ENCODE measurements around the gene FAM120A. TPM values are rescaled to one million over a fixed set of nuclear protein-coding genes. Genes with fewer than 3 reads are reported as not detected.
"Not testable (repeated sequence)": the region's sequence is repeated elsewhere in the genome, so short reads cannot be mapped to it uniquely, and the experiment has no call there.

Gene FAM120A
- total and polyA plus RNA-seq, 2 donors = 40.3 to 56.4 TPM

DNA sequence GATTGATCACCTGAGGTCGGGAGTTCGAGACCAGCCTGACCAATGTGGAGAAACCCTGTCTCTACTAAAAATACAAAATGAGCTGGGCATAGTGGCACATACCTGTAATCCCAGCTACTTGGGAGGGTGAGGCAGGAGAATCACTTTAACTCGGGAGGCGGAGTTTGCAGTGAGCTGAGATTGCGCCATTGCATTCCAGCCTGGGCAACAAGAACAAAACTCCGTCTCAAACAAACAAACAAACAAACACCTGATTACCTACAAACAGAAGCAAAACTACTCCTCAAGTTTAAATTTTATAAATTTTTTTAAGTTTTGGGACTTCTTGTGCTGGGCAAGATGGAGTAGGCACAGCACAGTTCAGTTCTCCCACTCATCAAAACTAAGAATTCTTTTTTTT lies 12.2 kb upstream of the FAM120A start:
- WGBS = over 99% methylated on average over 6 of the region's 6 CpGs
- H3K27me3 ChIP-seq (ENCODE audit: control insufficient read depth in 2 of 2, insufficient read depth in 1 of 2, low read length in 1 of 2); H3K9me3 ChIP-seq (ENCODE audit: control insufficient read depth in 2 of 2, insufficient read depth in 1 of 2, low read length in 1 of 2); H3K4me3 ChIP-seq (ENCODE audit: low read length in 2 of 2); H3K36me3 ChIP-seq (ENCODE audit: control insufficient read depth in 2 of 2, insufficient read depth in 2 of 2, low read length in 1 of 2); DNase-seq (ENCODE audit: low read depth in 6 of 9, low spot score in 9 of 9); H3K27ac ChIP-seq (ENCODE audit: low read depth in 1 of 2, low read length in 1 of 2); H3K4me1 ChIP-seq (ENCODE audit: control insufficient read depth in 2 of 2, insufficient read depth in 2 of 2, low read length in 2 of 2): not testable (repeated sequence)

DNA sequence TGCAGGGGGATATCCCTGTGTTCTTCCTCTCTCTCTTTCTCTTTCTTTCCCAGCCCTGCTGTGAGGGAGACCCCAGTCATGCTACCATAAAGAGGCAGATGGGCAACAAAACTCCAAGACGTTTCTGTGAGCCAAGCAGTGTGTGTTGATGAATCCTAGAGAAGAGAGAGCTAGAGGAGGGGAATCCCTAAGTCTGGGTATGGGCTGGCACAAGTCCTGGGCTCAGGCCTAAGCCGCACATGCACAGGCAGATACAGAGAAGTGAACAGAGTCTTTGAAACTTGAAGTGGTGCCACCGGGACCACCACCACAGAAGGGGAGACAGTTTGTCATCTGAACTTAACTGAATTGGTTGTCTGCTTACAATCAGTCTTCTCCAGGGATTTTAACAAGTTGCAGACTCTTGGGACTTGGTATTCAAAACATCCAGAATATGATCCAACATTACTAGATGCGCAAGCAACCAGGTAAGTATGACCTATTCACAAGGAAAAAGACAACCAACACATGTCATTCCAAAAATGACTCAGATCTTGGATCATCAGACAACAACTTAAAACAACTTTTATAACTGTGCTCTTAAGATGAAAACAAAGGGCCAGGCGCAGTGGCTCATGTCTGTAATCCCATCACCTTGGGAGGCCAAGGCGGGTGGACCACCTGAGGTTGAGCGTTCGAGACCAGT lies 10.4 kb upstream of the FAM120A start:
- WGBS = 96% methylated on average over 8 of the region's 8 CpGs
- Histone ChIP-seq H3K4me3 (ENCODE audit: low read length in 2 of 2) (no peak overlapping the region), H3K27ac (ENCODE audit: low read depth in 1 of 2, low read length in 1 of 2) (no peak overlapping the region), H3K4me1 (ENCODE audit: control insufficient read depth in 2 of 2, insufficient read depth in 2 of 2, low read length in 2 of 2) (no peaks in the 10 kb centered on the region), H3K36me3 (ENCODE audit: control insufficient read depth in 2 of 2, insufficient read depth in 2 of 2, low read length in 1 of 2) (peaks cover 0 to 4% of the 10 kb centered on the region in 2 donors), H3K9me3 (ENCODE audit: control insufficient read depth in 2 of 2, insufficient read depth in 1 of 2, low read length in 1 of 2) (no peaks in the 10 kb centered on the region), H3K27me3 (ENCODE audit: control insufficient read depth in 2 of 2, insufficient read depth in 1 of 2, low read length in 1 of 2) (no peaks in the 10 kb centered on the region)
- no peak for DNase-seq (ENCODE audit: low read depth in 6 of 9, low spot score in 9 of 9)

DNA sequence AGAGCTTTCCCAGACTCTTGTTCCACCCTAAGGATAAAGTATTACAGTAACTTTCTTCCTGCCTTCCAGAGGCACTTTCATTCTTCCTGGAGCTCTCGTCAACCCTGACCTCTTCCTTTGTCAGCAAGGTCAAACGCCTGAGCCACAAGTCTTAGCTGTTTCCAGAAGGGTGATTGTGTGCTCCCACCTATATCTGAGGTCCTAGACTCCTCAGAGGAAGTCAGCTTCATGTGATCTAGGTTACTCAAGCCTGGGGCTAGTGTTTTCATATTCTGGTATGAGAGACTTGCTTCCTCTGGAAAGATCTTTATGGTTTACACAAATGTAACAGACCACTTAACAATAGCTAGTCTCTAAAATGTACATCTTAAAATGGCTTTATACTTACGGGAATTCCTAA lies 5.4 kb upstream of the FAM120A start:
- 95% methylated on average over 3 of the region's 3 CpGs for WGBS
- no peak for DNase-seq (ENCODE audit: low read depth in 6 of 9, low spot score in 9 of 9)
- Histone ChIP-seq H3K4me1 (ENCODE audit: control insufficient read depth in 2 of 2, insufficient read depth in 2 of 2, low read length in 2 of 2) (peaks cover 4 to 7% of the 10 kb centered on the region in 2 donors), H3K4me3 (ENCODE audit: low read length in 2 of 2) (no peak overlapping the region), H3K9me3 (ENCODE audit: control insufficient read depth in 2 of 2, insufficient read depth in 1 of 2, low read length in 1 of 2) (no peaks in the 10 kb centered on the region), H3K27me3 (ENCODE audit: control insufficient read depth in 2 of 2, insufficient read depth in 1 of 2, low read length in 1 of 2) (no peaks in the 10 kb centered on the region), H3K36me3 (ENCODE audit: control insufficient read depth in 2 of 2, insufficient read depth in 2 of 2, low read length in 1 of 2) (peaks cover 15 to 36% of the 10 kb centered on the region in 2 donors), H3K27ac (ENCODE audit: low read depth in 1 of 2, low read length in 1 of 2) (no peak overlapping the region)

DNA sequence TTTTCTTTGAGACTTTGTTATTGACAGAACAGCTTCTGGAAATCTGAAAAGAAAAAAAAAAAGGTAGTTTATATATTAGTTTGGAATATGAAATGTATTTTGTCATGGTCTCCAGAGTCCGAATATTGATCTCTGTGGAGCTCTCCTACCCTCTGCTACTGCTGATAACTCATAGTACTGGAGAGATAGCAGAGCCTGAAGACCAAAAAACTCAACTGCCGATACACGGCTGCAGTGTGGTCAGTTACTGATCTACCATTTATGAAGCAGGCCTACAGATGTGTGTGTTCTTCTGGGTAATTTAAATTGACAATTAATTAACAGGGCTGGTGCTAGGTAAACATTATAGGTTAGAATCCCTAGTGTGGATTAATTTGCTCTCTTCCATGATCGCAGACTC lies 3.8 kb upstream of the FAM120A start:
- no peak overlapping the region for H3K27ac ChIP-seq (ENCODE audit: low read depth in 1 of 2, low read length in 1 of 2)
- peaks cover 0 to 2% of the 10 kb centered on the region in 2 donors for H3K9me3 ChIP-seq (ENCODE audit: control insufficient read depth in 2 of 2, insufficient read depth in 1 of 2, low read length in 1 of 2)
- H3K4me3 ChIP-seq (ENCODE audit: low read length in 2 of 2) = no peak overlapping the region
- H3K27me3 ChIP-seq (ENCODE audit: control insufficient read depth in 2 of 2, insufficient read depth in 1 of 2, low read length in 1 of 2) = no peaks in the 10 kb centered on the region
- H3K36me3 ChIP-seq (ENCODE audit: control insufficient read depth in 2 of 2, insufficient read depth in 2 of 2, low read length in 1 of 2) = peaks cover 15 to 36% of the 10 kb centered on the region in 2 donors
- WGBS = 99% methylated on average over 4 of the region's 4 CpGs
- no peak for DNase-seq (ENCODE audit: low read depth in 6 of 9, low spot score in 9 of 9)
- peaks cover 4 to 7% of the 10 kb centered on the region in 2 donors for H3K4me1 ChIP-seq (ENCODE audit: control insufficient read depth in 2 of 2, insufficient read depth in 2 of 2, low read length in 2 of 2)

DNA sequence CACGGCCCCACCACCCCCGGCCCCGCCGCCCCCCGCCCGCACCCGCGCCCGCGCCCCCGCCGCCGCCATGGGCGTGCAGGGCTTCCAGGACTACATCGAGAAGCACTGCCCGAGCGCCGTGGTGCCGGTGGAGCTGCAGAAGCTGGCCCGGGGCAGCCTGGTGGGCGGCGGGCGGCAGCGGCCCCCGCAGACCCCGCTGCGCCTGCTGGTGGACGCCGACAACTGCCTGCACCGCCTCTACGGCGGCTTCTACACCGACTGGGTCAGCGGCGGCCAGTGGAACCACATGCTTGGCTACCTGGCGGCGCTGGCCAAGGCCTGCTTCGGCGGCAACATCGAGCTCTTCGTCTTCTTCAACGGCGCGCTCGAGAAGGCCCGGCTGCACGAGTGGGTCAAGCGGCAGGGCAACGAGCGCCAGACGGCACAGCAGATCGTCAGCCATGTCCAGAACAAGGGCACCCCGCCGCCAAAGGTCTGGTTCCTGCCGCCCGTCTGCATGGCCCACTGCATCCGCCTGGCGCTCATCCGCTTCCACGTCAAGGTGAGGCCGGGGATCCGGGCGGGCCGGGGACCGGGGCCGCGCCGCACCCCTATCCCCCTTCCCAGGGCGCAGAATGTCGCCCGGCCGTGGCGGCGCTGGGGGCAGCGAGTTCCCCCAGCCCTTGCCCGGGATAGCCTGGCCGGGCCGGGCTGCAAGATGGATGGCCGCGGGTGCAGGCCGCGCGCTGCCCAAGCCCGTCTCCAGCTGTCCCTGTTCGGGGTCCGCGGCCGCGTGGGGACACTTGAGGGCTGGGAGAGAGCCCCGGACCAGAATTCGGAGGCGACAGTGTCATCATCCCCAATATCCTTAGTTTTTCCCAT lies 594 bp downstream of the FAM120A start:
- peaks cover 9 to 22% of the 10 kb centered on the region in 2 donors for H3K36me3 ChIP-seq (ENCODE audit: control insufficient read depth in 2 of 2, insufficient read depth in 2 of 2, low read length in 1 of 2)
- H3K27me3 ChIP-seq (ENCODE audit: control insufficient read depth in 2 of 2, insufficient read depth in 1 of 2, low read length in 1 of 2) = no peaks in the 10 kb centered on the region
- peaks cover 8 to 12% of the 10 kb centered on the region in 2 donors for H3K4me1 ChIP-seq (ENCODE audit: control insufficient read depth in 2 of 2, insufficient read depth in 2 of 2, low read length in 2 of 2)
- peak overlapping the region; percentile 78 to 83 for H3K4me3 ChIP-seq (ENCODE audit: low read length in 2 of 2)
- peak overlapping the region; percentile 80 to 95 for H3K27ac ChIP-seq (ENCODE audit: low read depth in 1 of 2, low read length in 1 of 2)
- peak in 4 of 9 donors; percentile 27 to 64 (median 37) for DNase-seq (ENCODE audit: low read depth in 6 of 9, low spot score in 9 of 9)
- peaks cover 0 to 2% of the 10 kb centered on the region in 2 donors for H3K9me3 ChIP-seq (ENCODE audit: control insufficient read depth in 2 of 2, insufficient read depth in 1 of 2, low read length in 1 of 2)
- WGBS = under 1% methylated on average over 92 of the region's 92 CpGs

DNA sequence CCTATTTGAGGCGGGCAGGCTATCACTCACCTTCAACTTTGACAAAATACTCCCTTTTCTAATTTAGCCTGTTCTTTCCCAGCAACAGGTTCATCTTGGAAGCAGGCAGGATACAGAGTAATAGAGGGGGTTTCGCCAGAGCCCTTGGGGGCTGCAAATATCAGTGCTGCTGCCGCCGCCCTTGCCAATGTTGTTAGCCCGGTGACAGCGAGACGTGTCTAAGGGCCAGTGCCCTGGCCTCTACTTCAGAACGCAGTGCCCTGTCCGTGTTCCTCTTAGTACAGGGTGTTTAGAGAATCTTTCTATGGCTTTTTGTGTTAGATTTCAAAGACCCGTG lies 1.2 kb downstream of the FAM120A start:
- H3K36me3 ChIP-seq (ENCODE audit: control insufficient read depth in 2 of 2, insufficient read depth in 2 of 2, low read length in 1 of 2) = peaks cover 4 to 16% of the 10 kb centered on the region in 2 donors
- H3K4me3 ChIP-seq (ENCODE audit: low read length in 2 of 2) = peak overlapping the region; percentile 78 to 83
- WGBS = under 1% methylated on average over 10 of the region's 10 CpGs
- H3K4me1 ChIP-seq (ENCODE audit: control insufficient read depth in 2 of 2, insufficient read depth in 2 of 2, low read length in 2 of 2) = peaks cover 8 to 12% of the 10 kb centered on the region in 2 donors
- DNase-seq (ENCODE audit: low read depth in 6 of 9, low spot score in 9 of 9) = no peak
- no peaks in the 10 kb centered on the region for H3K27me3 ChIP-seq (ENCODE audit: control insufficient read depth in 2 of 2, insufficient read depth in 1 of 2, low read length in 1 of 2)
- peaks cover 0 to 2% of the 10 kb centered on the region in 2 donors for H3K9me3 ChIP-seq (ENCODE audit: control insufficient read depth in 2 of 2, insufficient read depth in 1 of 2, low read length in 1 of 2)
- H3K27ac ChIP-seq (ENCODE audit: low read depth in 1 of 2, low read length in 1 of 2) = peak overlapping the region; percentile 80 to 95

DNA sequence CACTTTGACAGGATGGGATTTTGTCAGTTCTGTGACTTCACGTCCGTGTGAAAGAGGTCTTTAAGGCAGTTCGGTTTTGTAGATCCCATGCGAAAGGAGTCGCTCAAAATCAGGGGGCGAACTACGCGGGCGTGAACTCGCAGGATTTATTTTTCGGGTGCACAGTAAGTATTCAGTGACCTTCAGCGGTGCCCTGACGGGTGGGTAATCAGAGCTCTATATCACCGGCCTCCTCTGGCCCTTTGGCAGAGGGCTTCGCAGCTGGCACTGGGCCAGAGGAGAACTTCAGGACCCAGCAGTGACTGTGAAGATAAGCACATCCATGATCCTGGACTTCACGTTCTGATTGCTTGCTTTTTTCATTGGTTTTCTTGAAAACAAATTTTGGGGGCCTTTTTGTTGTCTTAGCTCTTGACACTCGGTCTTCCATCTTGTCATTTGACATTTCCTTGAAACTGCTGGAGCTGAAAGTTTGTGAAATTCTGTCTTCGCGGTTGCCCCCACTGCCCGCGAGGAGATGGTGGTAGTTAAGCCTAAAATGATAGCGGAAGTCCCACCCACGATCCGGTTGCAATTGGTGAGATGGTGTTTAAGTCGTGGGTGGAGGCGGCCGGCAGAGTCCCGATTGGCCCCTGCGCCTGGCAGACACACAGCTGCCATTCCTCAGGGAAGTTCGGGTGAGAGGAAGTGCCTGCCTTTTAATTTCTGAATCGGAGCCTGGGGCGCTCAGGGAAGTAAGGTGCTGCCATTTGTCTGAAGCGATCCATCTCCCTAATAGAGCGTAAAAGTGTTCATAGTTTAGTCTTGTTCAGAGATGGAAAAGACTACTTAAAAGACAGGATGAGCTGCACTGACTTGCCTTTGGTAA lies 1.8 kb downstream of the FAM120A start, which contains the start of gene FAM120AOS:
Gene FAM120AOS, minus strand, starts transcription at position 535 of the 868 bp plus-strand sequence. CDS start 872 bp downstream, outside the sequence.
- peaks cover 0 to 2% of the 10 kb centered on the region in 2 donors for H3K9me3 ChIP-seq (ENCODE audit: control insufficient read depth in 2 of 2, insufficient read depth in 1 of 2, low read length in 1 of 2)
- H3K4me1 ChIP-seq (ENCODE audit: control insufficient read depth in 2 of 2, insufficient read depth in 2 of 2, low read length in 2 of 2) = peaks cover 8 to 12% of the 10 kb centered on the region in 2 donors
- WGBS = under 1% methylated on average over 34 of the region's 34 CpGs
- DNase-seq (ENCODE audit: low read depth in 6 of 9, low spot score in 9 of 9) = peak; percentile 77 to 94 (median 88)
- H3K4me3 ChIP-seq (ENCODE audit: low read length in 2 of 2) = peak within 1 kb of the TSS; percentile 78 to 83
- H3K27ac ChIP-seq (ENCODE audit: low read depth in 1 of 2, low read length in 1 of 2) = peak within 1 kb of the TSS; percentile 80 to 95
- H3K36me3 ChIP-seq (ENCODE audit: control insufficient read depth in 2 of 2, insufficient read depth in 2 of 2, low read length in 1 of 2) = peaks cover under 1 to 10% of the 10 kb centered on the region in 2 donors
- H3K27me3 ChIP-seq (ENCODE audit: control insufficient read depth in 2 of 2, insufficient read depth in 1 of 2, low read length in 1 of 2) = no peaks in the 10 kb centered on the region

DNA sequence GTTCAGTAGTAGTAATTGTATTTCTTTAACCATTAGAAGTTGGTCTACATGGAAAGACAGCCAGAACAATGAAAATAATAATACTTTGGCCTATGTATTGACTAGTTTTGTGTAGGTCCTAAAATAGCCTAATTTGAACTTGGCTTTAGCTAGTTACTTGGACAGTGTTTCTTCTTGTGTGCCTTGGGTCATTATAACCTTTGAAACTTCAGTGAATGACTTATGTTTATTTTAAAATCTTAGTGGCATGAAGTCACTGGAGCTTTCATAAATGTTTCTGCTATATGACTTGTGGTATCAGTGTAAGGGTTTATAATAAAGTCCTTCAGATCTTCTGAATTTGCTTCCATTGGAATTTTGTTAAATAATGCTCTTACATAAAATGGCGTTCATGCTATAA lies 4.5 kb downstream of the FAM120A start:
- WGBS = 99% methylated on average over 1 of the region's 1 CpG
- Histone ChIP-seq H3K9me3 (ENCODE audit: control insufficient read depth in 2 of 2, insufficient read depth in 1 of 2, low read length in 1 of 2) (peaks cover 0 to 2% of the 10 kb centered on the region in 2 donors), H3K27me3 (ENCODE audit: control insufficient read depth in 2 of 2, insufficient read depth in 1 of 2, low read length in 1 of 2) (no peaks in the 10 kb centered on the region), H3K27ac (ENCODE audit: low read depth in 1 of 2, low read length in 1 of 2) (no peak overlapping the region), H3K4me3 (ENCODE audit: low read length in 2 of 2) (no peak overlapping the region), H3K36me3 (ENCODE audit: control insufficient read depth in 2 of 2, insufficient read depth in 2 of 2, low read length in 1 of 2) (no peaks in the 10 kb centered on the region), H3K4me1 (ENCODE audit: control insufficient read depth in 2 of 2, insufficient read depth in 2 of 2, low read length in 2 of 2) (peaks cover 11 to 12% of the 10 kb centered on the region in 2 donors)
- DNase-seq (ENCODE audit: low read depth in 6 of 9, low spot score in 9 of 9) = no peak

Measured in thymus (tissue), 11 donors.